A549 treated with DMSO at 1 μM for 4 hours (cell line): ENCODE results near the gene PHACTR4. TPM values are rescaled to one million over a fixed set of nuclear protein-coding genes. Genes with fewer than 3 reads are reported as not detected.

Source experiments
- total RNA-seq: library from RNA; stranded (reverse); fragments of 200-300 nt; extraction: Qiagen RNA extraction; gene quantifications from 5 replicates; pipeline ENCODE4 v1.2.3, GENCODE V29; 2022; ENCODE audit warnings: low read depth

The PHACTR4 gene
- 22.1 to 25.4 TPM (median 23.5 TPM) in 5 replicates for total RNA-seq

DNA sequence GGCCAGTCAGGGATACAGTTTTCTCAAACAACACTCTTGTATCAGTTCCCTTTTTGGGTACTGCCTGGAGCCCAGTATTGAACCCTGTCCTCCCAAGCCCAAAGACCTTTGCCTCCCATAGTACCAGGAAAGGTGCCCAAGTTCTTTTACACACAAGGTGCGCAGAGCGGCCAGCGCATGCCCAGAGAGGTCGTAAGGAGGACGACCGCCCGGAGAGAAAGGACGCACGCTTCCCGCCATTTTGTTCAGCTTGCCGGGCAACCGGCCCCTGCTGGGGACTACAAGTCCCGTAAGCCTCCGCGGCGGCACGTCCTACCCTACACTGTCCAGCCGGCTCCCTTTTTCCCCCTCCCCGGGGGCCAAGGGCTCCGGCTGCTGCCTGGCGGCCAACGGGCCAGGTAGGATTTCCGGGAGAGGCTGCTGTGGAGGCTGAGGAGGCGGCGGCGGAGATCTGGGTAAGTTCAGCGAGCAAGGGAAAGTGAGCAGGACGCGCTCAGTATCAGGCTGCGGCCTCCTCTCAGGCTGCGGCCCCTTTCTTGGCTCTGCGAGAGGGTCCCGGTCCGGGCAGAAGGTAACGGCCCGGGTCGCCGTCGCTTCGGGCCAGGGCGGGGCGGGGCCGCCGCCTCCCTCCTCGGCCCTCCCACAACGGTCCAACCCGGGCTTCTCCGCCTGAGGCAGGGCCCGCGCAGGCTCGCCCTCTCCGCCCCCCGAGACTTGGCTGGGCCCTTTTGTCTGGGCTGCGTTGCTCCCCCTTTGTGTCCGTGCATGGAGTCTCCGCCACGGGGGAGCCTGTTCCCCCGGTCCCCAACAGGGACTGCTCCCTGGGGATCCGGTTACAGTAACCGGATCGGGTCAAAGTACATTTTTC, at the start of gene PHACTR4:
TSS of gene PHACTR4 (plus strand) at position 370 of the 868 bp plus-strand sequence. CDS start 37,708 bp downstream, outside the sequence.

GRCh38 chr1:28505406-28506187, 136.1 kb downstream of the PHACTR4 start, which contains the start of gene RCC1:
Gene RCC1 (plus strand): TSS chr1:28506043. CDS start chr1:28529867, 23,824 bp downstream.

Other genes starting within 250 kb of the PHACTR4 start
- 0.24 to 0.38 TPM (median 0.29 TPM) in 5 replicates for gene PTAFR, start 193.1 kb upstream of the PHACTR4 start, total RNA-seq
- gene DNAJC8, start 136.7 kb upstream of the PHACTR4 start, total RNA-seq: 72.1 to 75.8 TPM (median 74.5 TPM) in 5 replicates
- 146 to 180 TPM (median 161 TPM) in 5 replicates for gene ATP5IF1, start 133.6 kb upstream of the PHACTR4 start, total RNA-seq
- 7.7 to 10.1 TPM (median 8.3 TPM) in 5 replicates for gene SESN2, start 110.2 kb upstream of the PHACTR4 start, total RNA-seq
- 15.5 to 21.1 TPM (median 18.7 TPM) in 5 replicates for gene MED18, start 40.7 kb upstream of the PHACTR4 start, total RNA-seq
- 77.8 to 91.2 TPM (median 79.6 TPM) in 5 replicates for gene RCC1, start 136.3 kb downstream of the PHACTR4 start, total RNA-seq
- 19.4 to 24.9 TPM (median 23.1 TPM) in 5 replicates for gene TRNAU1AP, start 183.3 kb downstream of the PHACTR4 start, total RNA-seq
- gene RAB42, start 222.5 kb downstream of the PHACTR4 start, total RNA-seq: 1.5 to 2.4 TPM (median 2.1 TPM) in 5 replicates